K562 treated with DMSO at 1 percent for 24 hours (cell line): ENCODE measurements around the gene GNG5. TPM values are rescaled to one million over a fixed set of nuclear protein-coding genes. Genes with fewer than 3 reads are reported as not detected.

Experiments
- total RNA-seq: library from RNA; unstranded; fragments of 300-600 nt; gene quantifications from 2 replicates; pipeline ENCODE4 v1.2.3, GENCODE V29; 2022; ENCODE audit warnings: low read depth; ENCODE audit not compliant: insufficient read depth

The GNG5 gene
- total RNA-seq = 177 and 205 TPM in 2 replicates

GRCh38 chr1:84506002-84506728, at the start of gene GNG5, which contains the start of gene SPATA1:
TSS of gene GNG5 (minus strand) at chr1:84506581. CDS start at chr1:84506091, 490 bp downstream.
TSS of gene SPATA1 (plus strand) at chr1:84506386. CDS start at chr1:84516360, 9,974 bp downstream.

GRCh38 chr1:84478876-84479868, 27.2 kb downstream of the GNG5 start, which contains the start of gene RPF1:
TSS of gene RPF1 (plus strand) at chr1:84479266. CDS start at chr1:84479282, 16 bp downstream.

Other genes starting within 250 kb of the GNG5 start
- 0.23 and 2.0 TPM in 2 replicates for gene SAMD13, start 204.9 kb downstream of the GNG5 start, total RNA-seq
- not detected in 2 replicates for gene DNASE2B, start 108.1 kb downstream of the GNG5 start, total RNA-seq
- 38.9 TPM in 2 replicates for gene RPF1, start 27.3 kb downstream of the GNG5 start, total RNA-seq
- gene SPATA1, start 195 bp downstream of the GNG5 start, total RNA-seq = 2.6 TPM in 1 of 2 replicates, not detected in the other
- gene CTBS, start 67.9 kb upstream of the GNG5 start, total RNA-seq = 9.6 and 11.0 TPM in 2 replicates
- 18.7 and 25.8 TPM in 2 replicates for gene SSX2IP, start 183.9 kb upstream of the GNG5 start, total RNA-seq